ENCODE data around the gene PLCD1. TPM values are rescaled to one million over a fixed set of nuclear protein-coding genes. Genes with fewer than 3 reads are reported as not detected.

The PLCD1 gene
- total and polyA plus RNA-seq, 2 experiments from 2014 or later: 21.0 to 29.1 TPM

GRCh38 chr3:38028621-38029361 is 651 bp downstream of the PLCD1 start:
- H3K36me3 ChIP-seq: no peaks in the 10 kb centered on the region
- TF ChIP-seq CTCF (IDR thresholded peaks at IDR 0.05; ENCODE audit: low read depth, low read length): no peak
- peak in 1 of 2 donors; percentile 39 for DNase-seq (ENCODE audit: low read depth in 1 of 2, low spot score in 1 of 2)
- H3K4me3 ChIP-seq: peak overlapping the region; percentile 46
- H3K27ac ChIP-seq: no peak overlapping the region
- H3K4me1 ChIP-seq (ENCODE audit: low read depth): peaks cover 5% of the 10 kb centered on the region
- H3K27me3 ChIP-seq: peaks cover 20% of the 10 kb centered on the region
- H3K9me3 ChIP-seq (ENCODE audit: low read depth): no peaks in the 10 kb centered on the region

- TF ChIP-seq CTCF (IDR thresholded peaks at IDR 0.05; ENCODE audit: low read depth, low read length): no peak
- Histone ChIP-seq H3K4me1 (ENCODE audit: low read depth) (peaks cover 11% of the 10 kb centered on the region), H3K4me3 (no peak overlapping the region), H3K9me3 (ENCODE audit: low read depth) (no peaks in the 10 kb centered on the region), H3K27me3 (peaks cover 20% of the 10 kb centered on the region), H3K36me3 (no peaks in the 10 kb centered on the region), H3K27ac (no peak overlapping the region)
- no peak for DNase-seq (ENCODE audit: low read depth in 1 of 2, low spot score in 1 of 2)
Measured at GRCh38 chr3:38027466-38028465, 1.7 kb downstream of the PLCD1 start.

GRCh38 chr3:38026856-38027255 is 2.6 kb downstream of the PLCD1 start:
- Histone ChIP-seq H3K27ac (no peak overlapping the region), H3K4me3 (no peak overlapping the region), H3K36me3 (no peaks in the 10 kb centered on the region), H3K4me1 (ENCODE audit: low read depth) (peaks cover 12% of the 10 kb centered on the region), H3K27me3 (peaks cover 20% of the 10 kb centered on the region), H3K9me3 (ENCODE audit: low read depth) (no peaks in the 10 kb centered on the region)
- DNase-seq (ENCODE audit: low read depth in 1 of 2, low spot score in 1 of 2): no peak
- TF ChIP-seq CTCF (IDR thresholded peaks at IDR 0.05; ENCODE audit: low read depth, low read length): no peak

GRCh38 chr3:38022896-38023709 is 6.3 kb downstream of the PLCD1 start:
- Histone ChIP-seq H3K36me3 (no peaks in the 10 kb centered on the region), H3K4me1 (ENCODE audit: low read depth) (peaks cover 16% of the 10 kb centered on the region), H3K9me3 (ENCODE audit: low read depth) (no peaks in the 10 kb centered on the region), H3K27me3 (peaks cover 11% of the 10 kb centered on the region), H3K4me3 (peak overlapping the region; percentile 31), H3K27ac (no peak overlapping the region)
- TF ChIP-seq CTCF (IDR thresholded peaks at IDR 0.05; ENCODE audit: low read depth, low read length): no peak
- no peak for DNase-seq (ENCODE audit: low read depth in 1 of 2, low spot score in 1 of 2)

- peaks cover 3% of the 10 kb centered on the region for H3K27me3 ChIP-seq
- peaks cover 20% of the 10 kb centered on the region for H3K4me1 ChIP-seq (ENCODE audit: low read depth)
- H3K36me3 ChIP-seq: no peaks in the 10 kb centered on the region
- no peak for DNase-seq (ENCODE audit: low read depth in 1 of 2, low spot score in 1 of 2)
- no peak for TF ChIP-seq CTCF (IDR thresholded peaks at IDR 0.05; ENCODE audit: low read depth, low read length)
- H3K27ac ChIP-seq: no peak overlapping the region
- H3K4me3 ChIP-seq: no peak overlapping the region
- H3K9me3 ChIP-seq (ENCODE audit: low read depth): no peaks in the 10 kb centered on the region
Measured at GRCh38 chr3:38022301-38022700, 7.1 kb downstream of the PLCD1 start.

All from cardiac muscle cell (in vitro differentiated cells and primary cell).